ENCODE data around the gene MTA3. TPM values are rescaled to one million over a fixed set of nuclear protein-coding genes. Genes with fewer than 3 reads are reported as not detected.

The MTA3 gene
- total RNA-seq, 4 donors from 2014 or later = 6.6 to 21.6 (median 9.5) TPM

- intact Hi-C loops (cut with DNase I; ENCODE audit: low total_unique reads) (loop anchor here (10.0 kb wide), 1 partner anchor 270 kb away; the partner anchor contains the start of gene KCNG3), in situ Hi-C loops (cut with MboI; ENCODE audit: low sequenced_read_pairs in 4 of 4) (no loop called here)
- Histone ChIP-seq H3K4me3 (no peak overlapping the region), H3K27me3 (no peaks in the 10 kb centered on the region), H3K9me3 (no peaks in the 10 kb centered on the region), H3K36me3 (no peaks in the 10 kb centered on the region), H3K4me1 (no peaks in the 10 kb centered on the region), H3K27ac (no peak overlapping the region)
- TF ChIP-seq CTCF (IDR thresholded peaks at IDR 0.05 in 4 of 5, conservative IDR thresholded peaks at IDR 0.05 in 1 of 5) (no peak), POLR2A (IDR thresholded peaks at IDR 0.05) (no peak)
- ATAC-seq = no peak
- DNase-seq = no peak
Measured at GRCh38 chr2:42764901-42765300, 196.5 kb downstream of the MTA3 start.

GRCh38 chr2:42765686-42766085 lies 197.3 kb downstream of the MTA3 start:
- no peak for TF ChIP-seq CTCF (IDR thresholded peaks at IDR 0.05 in 4 of 5, conservative IDR thresholded peaks at IDR 0.05 in 1 of 5)
- TF ChIP-seq POLR2A (IDR thresholded peaks at IDR 0.05) = no peak
- Histone ChIP-seq H3K4me3 (no peak overlapping the region), H3K27me3 (no peaks in the 10 kb centered on the region), H3K36me3 (no peaks in the 10 kb centered on the region), H3K4me1 (no peaks in the 10 kb centered on the region), H3K9me3 (no peaks in the 10 kb centered on the region), H3K27ac (no peak overlapping the region)
- in situ Hi-C loops (cut with MboI; ENCODE audit: low sequenced_read_pairs in 4 of 4) (no loop called here), intact Hi-C loops (cut with DNase I; ENCODE audit: low total_unique reads) (loop anchor here (10.0 kb wide), 1 partner anchor 271 kb away; the partner anchor contains the start of gene KCNG3)
- ATAC-seq (no peak), DNase-seq (no peak)

GRCh38 chr2:42767080-42767898 lies 198.9 kb downstream of the MTA3 start:
- H3K4me1 ChIP-seq = no peaks in the 10 kb centered on the region
- no peak overlapping the region for H3K4me3 ChIP-seq
- no peak for DNase-seq
- intact Hi-C loops (cut with DNase I; ENCODE audit: low total_unique reads) (loop anchor here (10.0 kb wide), 1 partner anchor 272 kb away; the partner anchor contains the start of gene KCNG3), in situ Hi-C loops (cut with MboI; ENCODE audit: low sequenced_read_pairs in 4 of 4) (no loop called here)
- H3K36me3 ChIP-seq = no peaks in the 10 kb centered on the region
- no peak for TF ChIP-seq CTCF (IDR thresholded peaks at IDR 0.05 in 4 of 5, conservative IDR thresholded peaks at IDR 0.05 in 1 of 5)
- TF ChIP-seq POLR2A (IDR thresholded peaks at IDR 0.05) = no peak
- no peaks in the 10 kb centered on the region for H3K9me3 ChIP-seq
- no peak for ATAC-seq
- H3K27me3 ChIP-seq = no peaks in the 10 kb centered on the region
- H3K27ac ChIP-seq = no peak overlapping the region

- intact Hi-C loops (cut with DNase I; ENCODE audit: low total_unique reads) = loop anchor here (10.0 kb wide), 1 partner anchor 273 kb away; the partner anchor contains the start of gene KCNG3
- Histone ChIP-seq H3K9me3 (no peaks in the 10 kb centered on the region), H3K4me1 (no peaks in the 10 kb centered on the region), H3K36me3 (no peaks in the 10 kb centered on the region), H3K27me3 (no peaks in the 10 kb centered on the region), H3K4me3 (no peak overlapping the region), H3K27ac (no peak overlapping the region)
- ATAC-seq (no peak), DNase-seq (no peak)
- in situ Hi-C loops (cut with MboI; ENCODE audit: low sequenced_read_pairs in 4 of 4) = no loop called here
- TF ChIP-seq POLR2A (IDR thresholded peaks at IDR 0.05) (no peak), CTCF (IDR thresholded peaks at IDR 0.05 in 4 of 5, conservative IDR thresholded peaks at IDR 0.05 in 1 of 5) (no peak)
Measured at GRCh38 chr2:42767899-42768705, 199.7 kb downstream of the MTA3 start.
